DND-41 (cell line): ENCODE results near the gene VWA5B1.
A peak's percentile ranks its signal among the peaks of the same experiment; 100 is the strongest.

Experiments
- ATAC-seq: fragments of 200-7000 bp; cut with Tn5 transposase; 3 replicates; pipeline ENCODE4 v1.9.1; 2021; ENCODE audit warnings: low read depth; ENCODE audit not compliant: insufficient read depth
- DNase-seq: peaks from one replicate; pipeline ENCODE4 v3.0.0-alpha.2; 2020
- H2AFZ ChIP-seq: 2 replicates; pipeline ENCODE4 v1.6.0; 2012; ENCODE audit warnings: low read depth, low read length
- H3K27ac ChIP-seq: 2 replicates; pipeline ENCODE4 v1.5.1; 2012; ENCODE audit warnings: low read length, inconsistent platforms
- H3K27me3 ChIP-seq: fragments of 200-600 bp; sonication (generic); 2 replicates; pipeline ENCODE4 v1.6.0; 2012; ENCODE audit warnings: low read length, mild to moderate bottlenecking, inconsistent platforms; ENCODE audit not compliant: insufficient read depth, poor library complexity
- H3K36me3 ChIP-seq: 2 replicates; pipeline ENCODE4 v1.5.1; 2012; ENCODE audit warnings: low read length, inconsistent platforms; ENCODE audit not compliant: insufficient read depth
- H3K4me1 ChIP-seq: 2 replicates; pipeline ENCODE4 v1.5.1; 2012; ENCODE audit warnings: mild to moderate bottlenecking, low read length; ENCODE audit not compliant: insufficient read depth
- H3K4me2 ChIP-seq: 2 replicates; pipeline ENCODE4 v1.6.0; 2012; ENCODE audit warnings: mild to moderate bottlenecking, moderate library complexity, low read length, inconsistent platforms; ENCODE audit not compliant: insufficient read depth
- H3K4me3 ChIP-seq, 2 experiments: fragments of 200-600 bp in 1 of 2; shearing (Covaris generic) in 1 of 2; 2 replicates each; pipeline ENCODE4 v1.5.1; 2012 to 2016; ENCODE audit warnings: inconsistent platforms in 2 of 2, low read length in 2 of 2, mild to moderate bottlenecking in 2 of 2, low read depth in 1 of 2, moderate library complexity in 1 of 2
- H3K79me2 ChIP-seq: 2 replicates; pipeline ENCODE4 v1.6.0; 2012; ENCODE audit warnings: low read length, inconsistent platforms; ENCODE audit not compliant: insufficient read depth
- H3K9ac ChIP-seq: 2 replicates; pipeline ENCODE4 v1.6.0; 2012; ENCODE audit warnings: low read depth, mild to moderate bottlenecking, inconsistent platforms, low read length, moderate library complexity
- H3K9me3 ChIP-seq: 2 replicates; pipeline ENCODE4 v1.5.1; 2012; ENCODE audit warnings: low read length, moderate library complexity, mild to moderate bottlenecking, inconsistent platforms; ENCODE audit not compliant: insufficient read depth, severe bottlenecking
- H4K20me1 ChIP-seq: 2 replicates; pipeline ENCODE4 v1.6.0; 2012; ENCODE audit warnings: low read length; ENCODE audit not compliant: insufficient read depth
- EZH2 ChIP-seq: IDR thresholded peaks from 3 replicates; pipeline ENCODE4 v1.6.1; 2012; ENCODE audit warnings: borderline replicate concordance, low read depth, mild to moderate bottlenecking, moderate library complexity, low read length, inconsistent platforms; ENCODE audit not compliant: severe bottlenecking
- TF ChIP-seq, protein P1 (sequence below): IDR thresholded peaks from 2 replicates; pipeline ENCODE4 v1.5.1; 2012; ENCODE audit warnings: borderline replicate concordance, low read length, moderate library complexity, mild to moderate bottlenecking; ENCODE audit not compliant: poor library complexity, severe bottlenecking; ENCODE audit errors: extremely low read depth

The VWA5B1 gene

DNA sequence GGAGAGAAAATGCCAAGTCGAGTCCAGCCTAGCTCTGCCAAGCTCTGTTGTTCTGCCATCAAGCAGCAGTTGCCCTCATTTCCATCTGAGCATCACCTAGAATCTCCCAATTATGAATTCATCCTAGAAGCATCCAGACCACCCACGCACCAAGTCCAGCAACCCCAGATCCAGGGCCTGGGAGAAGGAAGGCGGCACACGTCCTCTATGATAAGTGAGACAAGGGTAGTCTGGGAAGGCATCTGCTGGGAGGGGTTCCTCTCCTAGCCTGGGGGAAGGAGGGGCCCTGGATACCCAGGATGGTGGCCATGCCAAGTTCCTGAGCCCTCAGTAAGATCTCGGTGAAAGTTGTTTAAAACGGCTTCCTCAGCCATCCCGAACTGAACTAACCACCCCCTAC, 70.7 kb downstream of the VWA5B1 start:
- no peak overlapping the region for H3K27ac ChIP-seq
- H3K4me3 ChIP-seq, result no peak overlapping the region
- peaks cover 15% of the 10 kb centered on the region for H3K27me3 ChIP-seq

GRCh38 chr1:20361805-20362381, 71.2 kb downstream of the VWA5B1 start:
- Histone ChIP-seq H3K4me3 (no peak overlapping the region), H3K36me3 (no peaks in the 10 kb centered on the region), H3K27ac (no peak overlapping the region), H3K79me2 (no peaks in the 10 kb centered on the region), H2AFZ (no peak overlapping the region), H3K9me3 (no peaks in the 10 kb centered on the region), H4K20me1 (peaks cover 5% of the 10 kb centered on the region; the same call in 1 of the 2 replicates), H3K4me1 (no peaks in the 10 kb centered on the region), H3K4me2 (no peak overlapping the region), H3K9ac (no peak overlapping the region), H3K27me3 (peaks cover 12% of the 10 kb centered on the region)
- TF ChIP-seq, protein P1, sequence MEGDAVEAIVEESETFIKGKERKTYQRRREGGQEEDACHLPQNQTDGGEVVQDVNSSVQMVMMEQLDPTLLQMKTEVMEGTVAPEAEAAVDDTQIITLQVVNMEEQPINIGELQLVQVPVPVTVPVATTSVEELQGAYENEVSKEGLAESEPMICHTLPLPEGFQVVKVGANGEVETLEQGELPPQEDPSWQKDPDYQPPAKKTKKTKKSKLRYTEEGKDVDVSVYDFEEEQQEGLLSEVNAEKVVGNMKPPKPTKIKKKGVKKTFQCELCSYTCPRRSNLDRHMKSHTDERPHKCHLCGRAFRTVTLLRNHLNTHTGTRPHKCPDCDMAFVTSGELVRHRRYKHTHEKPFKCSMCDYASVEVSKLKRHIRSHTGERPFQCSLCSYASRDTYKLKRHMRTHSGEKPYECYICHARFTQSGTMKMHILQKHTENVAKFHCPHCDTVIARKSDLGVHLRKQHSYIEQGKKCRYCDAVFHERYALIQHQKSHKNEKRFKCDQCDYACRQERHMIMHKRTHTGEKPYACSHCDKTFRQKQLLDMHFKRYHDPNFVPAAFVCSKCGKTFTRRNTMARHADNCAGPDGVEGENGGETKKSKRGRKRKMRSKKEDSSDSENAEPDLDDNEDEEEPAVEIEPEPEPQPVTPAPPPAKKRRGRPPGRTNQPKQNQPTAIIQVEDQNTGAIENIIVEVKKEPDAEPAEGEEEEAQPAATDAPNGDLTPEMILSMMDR, result peak; percentile 84
- TF ChIP-seq EZH2, result no peak
- ATAC-seq (no peak), DNase-seq (peak; percentile 22)

More for the DNA sequence above, 70.7 kb downstream of the VWA5B1 start:
- H3K9me3 ChIP-seq, result no peaks in the 10 kb centered on the region
- H3K79me2 ChIP-seq, result no peaks in the 10 kb centered on the region
- H2AFZ ChIP-seq, result no peak overlapping the region
- DNase-seq (no peak), ATAC-seq (no peak)
- peaks cover 7% of the 10 kb centered on the region for H4K20me1 ChIP-seq
- no peak overlapping the region for H3K4me2 ChIP-seq
- TF ChIP-seq, protein P1, result no peak
- TF ChIP-seq EZH2, result no peak
- H3K36me3 ChIP-seq, result no peaks in the 10 kb centered on the region
- no peak overlapping the region for H3K9ac ChIP-seq
- H3K4me1 ChIP-seq, result no peaks in the 10 kb centered on the region

GRCh38 chr1:20362856-20363255, 72.2 kb downstream of the VWA5B1 start:
- no peak for DNase-seq
- no peak overlapping the region for H3K9ac ChIP-seq
- no peak overlapping the region for H3K27ac ChIP-seq
- H3K9me3 ChIP-seq, result no peaks in the 10 kb centered on the region
- H2AFZ ChIP-seq, result no peak overlapping the region
- ATAC-seq, result no peak
- H3K79me2 ChIP-seq, result no peaks in the 10 kb centered on the region
- H3K27me3 ChIP-seq, result peaks cover 7% of the 10 kb centered on the region
- no peaks in the 10 kb centered on the region for H3K4me1 ChIP-seq
- peaks cover 5% of the 10 kb centered on the region; the same call in 1 of the 2 replicates for H4K20me1 ChIP-seq
- H3K36me3 ChIP-seq, result no peaks in the 10 kb centered on the region
- no peak for TF ChIP-seq EZH2
- TF ChIP-seq, protein P1, result no peak
- no peak overlapping the region for H3K4me3 ChIP-seq
- H3K4me2 ChIP-seq, result no peak overlapping the region
